ENCODE results near the gene STXBP5. TPM values are rescaled to one million over a fixed set of nuclear protein-coding genes. Genes with fewer than 3 reads are reported as not detected.
"Not testable (repeated sequence)": the region's sequence is repeated elsewhere in the genome, so short reads cannot be mapped to it uniquely, and the experiment has no call there.

Gene STXBP5
- total and polyA plus RNA-seq, 2 donors: 16.1 to 16.8 TPM

DNA sequence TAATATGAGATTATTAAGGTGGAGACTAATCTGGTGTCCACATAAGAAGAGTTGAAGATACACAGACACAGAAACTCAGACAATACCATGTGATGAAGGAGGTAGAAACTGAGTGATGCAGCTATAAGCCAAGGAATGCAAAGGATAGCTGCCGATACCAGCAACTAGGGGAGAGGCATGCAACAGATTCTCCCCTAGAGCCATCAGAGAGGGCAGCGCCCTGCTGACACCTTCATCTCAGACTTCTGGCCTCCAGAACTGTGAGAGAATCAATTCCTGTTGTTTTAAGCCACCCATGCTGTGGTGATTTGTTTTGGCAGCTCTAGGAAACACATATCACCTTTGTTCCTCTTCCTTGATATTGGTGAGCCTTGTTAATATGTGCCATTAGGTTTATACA, 41.5 kb downstream of the STXBP5 start:
- WGBS: 100% methylated on average over 2 of the region's 2 CpGs

DNA sequence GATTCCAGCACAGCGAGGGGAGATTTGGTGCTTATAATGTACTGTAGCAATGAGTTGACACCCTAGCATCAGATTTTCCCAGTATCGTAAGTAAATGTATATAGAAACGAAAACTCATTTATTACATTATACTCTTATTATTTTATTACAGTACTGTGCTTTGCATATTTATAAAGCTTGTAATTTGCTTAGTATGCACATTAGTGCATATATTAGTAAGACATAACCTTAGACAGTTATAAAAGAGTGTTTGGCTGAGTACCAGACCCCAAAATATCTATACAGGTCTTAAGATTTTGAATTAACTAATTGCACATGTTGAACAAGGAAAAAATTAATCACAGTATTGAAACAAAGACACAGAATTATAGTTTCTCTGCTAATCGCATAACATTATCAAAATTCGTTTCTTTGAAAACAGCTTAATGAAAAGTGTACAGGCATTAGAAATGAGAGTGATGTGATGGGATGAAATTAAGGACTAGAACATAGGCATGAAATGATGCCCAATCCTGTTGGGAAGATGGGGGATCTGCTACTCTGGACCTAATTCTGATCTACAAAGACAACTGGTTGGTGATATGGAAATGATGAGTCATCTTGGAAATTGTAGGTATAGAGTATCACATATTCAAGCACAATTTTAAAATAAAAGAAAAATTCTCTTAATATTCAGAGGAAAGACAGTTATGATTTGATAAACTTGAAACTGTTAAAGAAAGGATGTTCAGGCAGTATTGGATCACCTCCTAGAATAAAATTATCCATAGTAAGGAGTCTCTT, 42.8 kb downstream of the STXBP5 start:
- no peaks in the 10 kb centered on the region for H3K27me3 ChIP-seq (ENCODE audit: control insufficient read depth in 2 of 2, insufficient read depth in 1 of 2, low read length in 1 of 2)
- no peaks in the 10 kb centered on the region for H3K4me1 ChIP-seq (ENCODE audit: control insufficient read depth in 2 of 2, insufficient read depth in 2 of 2, low read length in 2 of 2)
- WGBS: 98% methylated on average over 5 of the region's 5 CpGs
- no peak for DNase-seq (ENCODE audit: low read depth in 6 of 9, low spot score in 9 of 9)
- peaks cover 2 to 12% of the 10 kb centered on the region in 2 donors for H3K9me3 ChIP-seq (ENCODE audit: control insufficient read depth in 2 of 2, insufficient read depth in 1 of 2, low read length in 1 of 2)
- no peak overlapping the region for H3K4me3 ChIP-seq (ENCODE audit: low read length in 2 of 2)
- no peak overlapping the region for H3K27ac ChIP-seq (ENCODE audit: low read depth in 1 of 2, low read length in 1 of 2)
- H3K36me3 ChIP-seq (ENCODE audit: control insufficient read depth in 2 of 2, insufficient read depth in 2 of 2, low read length in 1 of 2): peaks cover 6 to 14% of the 10 kb centered on the region in 2 donors

More for the DNA sequence above, 41.5 kb downstream of the STXBP5 start:
- H3K9me3 ChIP-seq (ENCODE audit: control insufficient read depth in 2 of 2, insufficient read depth in 1 of 2, low read length in 1 of 2): no peaks in the 10 kb centered on the region
- no peaks in the 10 kb centered on the region for H3K4me1 ChIP-seq (ENCODE audit: control insufficient read depth in 2 of 2, insufficient read depth in 2 of 2, low read length in 2 of 2)
- DNase-seq (ENCODE audit: low read depth in 6 of 9, low spot score in 9 of 9): no peak
- no peak overlapping the region for H3K27ac ChIP-seq (ENCODE audit: low read depth in 1 of 2, low read length in 1 of 2)
- peaks cover 0 to 7% of the 10 kb centered on the region in 2 donors for H3K36me3 ChIP-seq (ENCODE audit: control insufficient read depth in 2 of 2, insufficient read depth in 2 of 2, low read length in 1 of 2)
- no peak overlapping the region for H3K4me3 ChIP-seq (ENCODE audit: low read length in 2 of 2)
- H3K27me3 ChIP-seq (ENCODE audit: control insufficient read depth in 2 of 2, insufficient read depth in 1 of 2, low read length in 1 of 2): no peaks in the 10 kb centered on the region

DNA sequence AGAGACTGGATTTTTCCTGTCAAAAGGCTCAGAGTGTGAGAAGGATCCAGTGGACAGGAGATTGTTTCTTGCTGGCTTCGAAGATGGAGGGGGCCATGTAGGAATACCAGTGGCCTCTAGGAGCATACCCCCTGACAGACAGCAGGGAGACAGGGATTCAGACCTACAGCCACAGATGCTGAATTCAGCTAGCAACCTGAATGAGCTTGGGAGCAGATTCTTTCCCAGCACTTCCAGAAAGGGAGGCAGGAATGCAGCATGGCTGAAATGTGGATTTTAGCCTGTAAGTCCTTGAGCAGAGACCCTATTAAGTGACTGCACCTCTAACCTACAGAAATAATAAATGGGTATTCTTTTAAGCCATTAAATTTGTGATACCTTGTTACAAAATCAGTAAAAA, 44.6 kb downstream of the STXBP5 start:
- Histone ChIP-seq H3K27ac (ENCODE audit: low read depth in 1 of 2, low read length in 1 of 2) (no peak overlapping the region), H3K27me3 (ENCODE audit: control insufficient read depth in 2 of 2, insufficient read depth in 1 of 2, low read length in 1 of 2) (no peaks in the 10 kb centered on the region), H3K36me3 (ENCODE audit: control insufficient read depth in 2 of 2, insufficient read depth in 2 of 2, low read length in 1 of 2) (peaks cover 6 to 11% of the 10 kb centered on the region in 2 donors), H3K9me3 (ENCODE audit: control insufficient read depth in 2 of 2, insufficient read depth in 1 of 2, low read length in 1 of 2) (peaks cover 2 to 12% of the 10 kb centered on the region in 2 donors), H3K4me1 (ENCODE audit: control insufficient read depth in 2 of 2, insufficient read depth in 2 of 2, low read length in 2 of 2) (no peaks in the 10 kb centered on the region), H3K4me3 (ENCODE audit: low read length in 2 of 2) (no peak overlapping the region)
- 98% methylated on average over 1 of the region's 1 CpG for WGBS
- no peak for DNase-seq (ENCODE audit: low read depth in 6 of 9, low spot score in 9 of 9)

DNA sequence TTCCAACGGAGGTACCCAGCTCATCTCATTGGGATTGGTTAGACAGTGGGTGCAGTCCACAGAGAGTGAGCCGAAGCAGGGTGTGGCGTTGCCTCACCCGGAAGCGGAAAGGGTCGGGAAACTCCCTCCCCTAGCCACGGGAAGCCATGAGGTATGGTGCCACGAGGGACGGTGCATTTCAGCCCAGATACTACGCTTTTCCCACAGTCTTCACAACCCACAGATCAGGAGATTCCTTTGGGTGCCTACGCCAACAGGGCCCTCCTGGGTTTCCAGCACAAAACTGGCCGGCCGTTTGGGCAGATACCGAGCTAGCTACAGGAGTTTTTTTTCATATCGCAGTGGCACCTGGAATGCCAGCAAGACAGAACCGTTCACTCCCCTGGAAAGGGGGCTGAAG, 46.9 kb downstream of the STXBP5 start:
- Histone ChIP-seq H3K27ac (ENCODE audit: low read depth in 1 of 2, low read length in 1 of 2) (no peak overlapping the region), H3K4me1 (ENCODE audit: control insufficient read depth in 2 of 2, insufficient read depth in 2 of 2, low read length in 2 of 2) (peaks cover 0 to 4% of the 10 kb centered on the region in 2 donors), H3K36me3 (ENCODE audit: control insufficient read depth in 2 of 2, insufficient read depth in 2 of 2, low read length in 1 of 2) (peaks cover 6 to 11% of the 10 kb centered on the region in 2 donors), H3K9me3 (ENCODE audit: control insufficient read depth in 2 of 2, insufficient read depth in 1 of 2, low read length in 1 of 2) (peaks cover 2 to 12% of the 10 kb centered on the region in 2 donors), H3K27me3 (ENCODE audit: control insufficient read depth in 2 of 2, insufficient read depth in 1 of 2, low read length in 1 of 2) (no peaks in the 10 kb centered on the region), H3K4me3 (ENCODE audit: low read length in 2 of 2) (no peak overlapping the region)
- 99% methylated on average over 16 of the region's 16 CpGs for WGBS
- DNase-seq (ENCODE audit: low read depth in 6 of 9, low spot score in 9 of 9): no peak

DNA sequence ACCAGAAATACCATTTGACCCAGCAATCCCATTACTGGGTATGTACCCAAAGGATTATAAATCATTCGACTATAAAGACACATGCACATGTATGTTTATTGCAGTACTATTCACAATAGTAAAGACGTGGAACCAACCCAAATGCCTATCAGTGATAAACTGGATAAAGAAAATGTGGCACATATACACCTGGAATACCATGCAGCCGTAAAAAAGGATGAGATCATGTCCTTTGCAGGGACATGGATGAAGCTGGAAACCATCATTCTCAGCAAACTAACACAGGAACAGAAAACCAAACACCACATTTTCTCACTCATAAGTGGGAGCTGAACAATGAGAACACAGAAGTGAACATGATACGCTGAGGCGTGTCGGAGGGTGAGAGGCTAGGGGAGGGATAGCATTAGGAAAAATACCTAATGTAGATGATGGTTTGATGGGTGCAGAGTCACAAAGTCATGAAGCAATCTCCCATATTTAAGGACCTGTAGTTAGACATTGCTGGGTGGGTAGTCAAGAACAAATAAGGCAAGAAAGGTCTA, 50.8 kb downstream of the STXBP5 start:
- H3K9me3 ChIP-seq (ENCODE audit: control insufficient read depth in 2 of 2, insufficient read depth in 1 of 2, low read length in 1 of 2): peaks cover 2 to 12% of the 10 kb centered on the region in 2 donors
- not testable (repeated sequence) for H3K36me3 ChIP-seq (ENCODE audit: control insufficient read depth in 2 of 2, insufficient read depth in 2 of 2, low read length in 1 of 2); H3K27ac ChIP-seq (ENCODE audit: low read depth in 1 of 2, low read length in 1 of 2); H3K4me1 ChIP-seq (ENCODE audit: control insufficient read depth in 2 of 2, insufficient read depth in 2 of 2, low read length in 2 of 2); DNase-seq (ENCODE audit: low read depth in 6 of 9, low spot score in 9 of 9); H3K4me3 ChIP-seq (ENCODE audit: low read length in 2 of 2); H3K27me3 ChIP-seq (ENCODE audit: control insufficient read depth in 2 of 2, insufficient read depth in 1 of 2, low read length in 1 of 2)
- 89% methylated on average over 6 of the region's 6 CpGs for WGBS

DNA sequence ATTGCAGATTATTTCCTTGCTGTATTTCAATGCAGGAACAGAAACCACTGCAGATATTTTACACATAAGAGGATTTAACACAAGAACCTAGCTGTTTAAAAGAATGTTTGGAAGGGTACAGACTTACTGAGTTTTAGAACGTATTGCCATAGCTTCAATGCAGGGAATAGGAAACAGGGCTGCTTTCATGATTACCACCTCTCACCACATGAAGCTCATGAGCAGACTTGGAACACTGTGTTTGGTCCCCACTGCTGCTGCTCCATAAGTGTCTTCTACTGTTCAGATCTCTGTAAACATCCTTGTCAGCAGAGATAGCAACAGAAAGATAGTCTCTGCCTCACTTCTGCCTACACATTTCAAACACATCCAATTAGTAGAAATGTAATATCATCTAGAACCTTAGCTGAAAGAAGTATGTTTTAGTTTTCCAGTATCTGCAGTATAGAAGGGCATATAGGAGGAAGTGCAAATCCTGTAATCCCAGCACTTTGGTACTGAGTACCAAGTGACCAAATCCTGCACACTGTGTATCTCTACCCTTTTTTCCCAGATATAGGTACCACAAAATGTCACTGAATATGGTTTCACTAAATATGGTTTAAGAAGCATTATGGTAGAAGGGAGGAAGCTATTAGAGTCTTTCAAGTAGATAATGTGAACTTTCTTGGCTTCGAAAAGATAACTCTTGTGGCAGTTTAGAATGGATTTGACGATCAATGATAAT, 51.9 kb downstream of the STXBP5 start:
- H3K36me3 ChIP-seq (ENCODE audit: control insufficient read depth in 2 of 2, insufficient read depth in 2 of 2, low read length in 1 of 2): peaks cover 2% of the 10 kb centered on the region in 2 donors
- 86% methylated on average over 3 of the region's 3 CpGs for whole genome bisulfite sequencing

DNA sequence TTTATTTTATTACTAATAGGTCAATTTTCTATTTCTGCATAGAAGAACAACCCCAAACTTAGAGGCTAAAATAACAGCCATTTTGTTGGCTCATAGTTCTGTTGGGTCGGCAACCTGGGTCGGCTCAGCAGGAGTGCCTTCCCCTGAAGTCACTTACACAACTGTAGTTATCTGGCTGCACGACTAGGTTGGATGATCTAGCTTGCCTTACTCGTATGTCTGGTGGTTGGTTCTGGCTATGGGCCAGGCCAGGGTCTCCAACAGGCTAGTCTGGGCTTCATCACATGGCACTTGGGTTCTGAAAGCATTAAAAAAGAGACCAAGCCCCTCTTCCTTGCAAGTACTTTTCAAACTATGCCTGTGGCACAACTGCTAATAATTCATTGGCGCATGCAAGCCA, 53.5 kb downstream of the STXBP5 start:
- Histone ChIP-seq H3K4me1 (ENCODE audit: control insufficient read depth in 2 of 2, insufficient read depth in 2 of 2, low read length in 2 of 2) (peaks cover 0 to 4% of the 10 kb centered on the region in 2 donors), H3K9me3 (ENCODE audit: control insufficient read depth in 2 of 2, insufficient read depth in 1 of 2, low read length in 1 of 2) (no peaks in the 10 kb centered on the region), H3K4me3 (ENCODE audit: low read length in 2 of 2) (no peak overlapping the region), H3K36me3 (ENCODE audit: control insufficient read depth in 2 of 2, insufficient read depth in 2 of 2, low read length in 1 of 2) (no peaks in the 10 kb centered on the region), H3K27me3 (ENCODE audit: control insufficient read depth in 2 of 2, insufficient read depth in 1 of 2, low read length in 1 of 2) (no peaks in the 10 kb centered on the region), H3K27ac (ENCODE audit: low read depth in 1 of 2, low read length in 1 of 2) (no peak overlapping the region)
- DNase-seq (ENCODE audit: low read depth in 6 of 9, low spot score in 9 of 9): no peak
- WGBS: 98% methylated on average over 5 of the region's 5 CpGs

More for the DNA sequence above, 51.9 kb downstream of the STXBP5 start:
- Histone ChIP-seq H3K9me3 (ENCODE audit: control insufficient read depth in 2 of 2, insufficient read depth in 1 of 2, low read length in 1 of 2) (peaks cover 0 to 8% of the 10 kb centered on the region in 2 donors), H3K27me3 (ENCODE audit: control insufficient read depth in 2 of 2, insufficient read depth in 1 of 2, low read length in 1 of 2) (no peaks in the 10 kb centered on the region), H3K27ac (ENCODE audit: low read depth in 1 of 2, low read length in 1 of 2) (no peak overlapping the region), H3K4me1 (ENCODE audit: control insufficient read depth in 2 of 2, insufficient read depth in 2 of 2, low read length in 2 of 2) (peaks cover 0 to 4% of the 10 kb centered on the region in 2 donors), H3K4me3 (ENCODE audit: low read length in 2 of 2) (no peak overlapping the region)
- DNase-seq (ENCODE audit: low read depth in 6 of 9, low spot score in 9 of 9): peak in 6 of 9 donors; percentile 9 to 44 (median 15)

DNA sequence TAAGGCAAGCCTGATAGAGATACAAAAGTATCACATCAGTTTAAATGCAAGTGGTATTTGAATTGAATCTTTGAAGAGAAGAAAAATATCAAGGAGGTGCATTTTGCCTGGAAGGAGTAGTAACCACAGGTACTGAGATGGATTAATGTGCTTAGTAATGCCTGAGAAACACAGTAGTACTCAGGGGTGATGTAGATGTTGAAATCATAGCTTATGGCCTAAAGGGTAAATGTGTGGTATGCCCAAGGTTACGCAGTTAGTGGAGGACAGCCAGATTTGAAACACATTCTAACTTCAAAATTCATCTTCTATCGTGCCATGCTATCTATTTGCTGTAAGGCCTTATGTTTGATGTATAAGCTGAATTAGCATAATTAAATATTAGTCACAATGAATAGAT, 55.9 kb downstream of the STXBP5 start:
- no peaks in the 10 kb centered on the region for H3K36me3 ChIP-seq (ENCODE audit: control insufficient read depth in 2 of 2, insufficient read depth in 2 of 2, low read length in 1 of 2)
- 98% methylated on average over 2 of the region's 2 CpGs for WGBS
- H3K4me1 ChIP-seq (ENCODE audit: control insufficient read depth in 2 of 2, insufficient read depth in 2 of 2, low read length in 2 of 2): peaks cover 0 to 4% of the 10 kb centered on the region in 2 donors
- no peaks in the 10 kb centered on the region for H3K9me3 ChIP-seq (ENCODE audit: control insufficient read depth in 2 of 2, insufficient read depth in 1 of 2, low read length in 1 of 2)
- no peak for DNase-seq (ENCODE audit: low read depth in 6 of 9, low spot score in 9 of 9)
- no peak overlapping the region for H3K27ac ChIP-seq (ENCODE audit: low read depth in 1 of 2, low read length in 1 of 2)
- H3K4me3 ChIP-seq (ENCODE audit: low read length in 2 of 2): no peak overlapping the region
- no peaks in the 10 kb centered on the region for H3K27me3 ChIP-seq (ENCODE audit: control insufficient read depth in 2 of 2, insufficient read depth in 1 of 2, low read length in 1 of 2)

DNA sequence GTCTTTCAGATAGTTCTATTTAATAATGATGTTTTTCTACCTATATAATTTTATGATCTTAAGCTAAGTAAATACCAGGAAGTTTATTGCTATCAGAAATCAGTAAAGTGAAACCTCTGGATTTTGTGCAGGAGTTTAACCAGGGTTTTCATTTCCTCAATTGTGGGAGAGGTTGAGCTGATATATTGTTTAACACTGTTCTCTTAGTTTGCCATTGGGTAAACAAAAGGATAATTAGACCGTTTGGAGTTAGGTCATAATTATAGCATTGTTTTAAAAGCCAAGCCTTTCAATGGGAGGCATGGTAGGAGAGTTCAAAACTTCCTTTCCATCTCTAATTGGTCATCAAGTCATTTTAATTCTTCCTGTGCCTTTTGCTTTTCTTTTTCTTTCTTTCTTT, 58.7 kb downstream of the STXBP5 start:
- no peak for DNase-seq (ENCODE audit: low read depth in 6 of 9, low spot score in 9 of 9)
- Histone ChIP-seq H3K4me3 (ENCODE audit: low read length in 2 of 2) (no peak overlapping the region), H3K9me3 (ENCODE audit: control insufficient read depth in 2 of 2, insufficient read depth in 1 of 2, low read length in 1 of 2) (no peaks in the 10 kb centered on the region), H3K27ac (ENCODE audit: low read depth in 1 of 2, low read length in 1 of 2) (no peak overlapping the region), H3K27me3 (ENCODE audit: control insufficient read depth in 2 of 2, insufficient read depth in 1 of 2, low read length in 1 of 2) (no peaks in the 10 kb centered on the region), H3K4me1 (ENCODE audit: control insufficient read depth in 2 of 2, insufficient read depth in 2 of 2, low read length in 2 of 2) (no peaks in the 10 kb centered on the region), H3K36me3 (ENCODE audit: control insufficient read depth in 2 of 2, insufficient read depth in 2 of 2, low read length in 1 of 2) (no peaks in the 10 kb centered on the region)
- WGBS: 75% methylated on average over 1 of the region's 1 CpG

Measured in thymus (tissue), 11 donors.